H7 (cell line): Measurements from ENCODE around the gene SCGN. TPM values are rescaled to one million over a fixed set of nuclear protein-coding genes. Genes with fewer than 3 reads are reported as not detected.

ENCODE experiments used
- DNase-seq: peaks from one replicate; pipeline ENCODE4 v3.0.0; 2012
- H3K27me3 ChIP-seq: 2 replicates; pipeline ENCODE4 v1.6.0; 2011; ENCODE audit warnings: mild to moderate bottlenecking, low read length; ENCODE audit not compliant: control insufficient read depth, insufficient read depth
- H3K36me3 ChIP-seq: replicated peaks from 2 replicates; pipeline ENCODE4 v1.5.1; 2011; ENCODE audit warnings: low read length; ENCODE audit not compliant: control insufficient read depth, insufficient read depth
- H3K4me3 ChIP-seq: 2 replicates; pipeline ENCODE4 v1.5.1; 2011; ENCODE audit warnings: low read depth, mild to moderate bottlenecking, control low read depth, low read length, moderate library complexity; ENCODE audit not compliant: insufficient read depth
- total RNA-seq: library from RNA; depleted of rRNA; stranded (reverse); fragments of >200 nt; shearing (Covaris generic); gene quantifications from 2 replicates; pipeline ENCODE4 v1.2.3, GENCODE V29; 2014; rRNA removed

SCGN gene
- not detected in 2 replicates for total RNA-seq

GRCh38 chr6:25652007-25652515 is at the start of gene SCGN:
Gene SCGN, plus strand, starts transcription at chr6:25652215. Its CDS starts 189 bp downstream, at chr6:25652404.
- H3K36me3 ChIP-seq: no peaks in the 10 kb centered on the region
- DNase-seq: peak; percentile 80
- peak within 1 kb of the TSS; percentile 28 for H3K4me3 ChIP-seq
- peaks cover 9% of the 10 kb centered on the region for H3K27me3 ChIP-seq

- no peak for DNase-seq
- Histone ChIP-seq H3K27me3 (no peaks in the 10 kb centered on the region), H3K36me3 (no peaks in the 10 kb centered on the region; the same call in none of the 2 replicates), H3K4me3 (no peak overlapping the region)
Measured at GRCh38 chr6:25602674-25602982, 49.4 kb upstream of the SCGN start.

- H3K27me3 ChIP-seq: no peaks in the 10 kb centered on the region
- no peak for DNase-seq
- no peaks in the 10 kb centered on the region; the same call in none of the 2 replicates for H3K36me3 ChIP-seq
- no peak overlapping the region for H3K4me3 ChIP-seq
Measured at GRCh38 chr6:25603251-25603650, 48.8 kb upstream of the SCGN start.

GRCh38 chr6:25606151-25606550 is 45.9 kb upstream of the SCGN start:
- Histone ChIP-seq H3K27me3 (no peaks in the 10 kb centered on the region), H3K36me3 (no peaks in the 10 kb centered on the region; the same call in none of the 2 replicates), H3K4me3 (no peak overlapping the region)
- DNase-seq: no peak

DNA sequence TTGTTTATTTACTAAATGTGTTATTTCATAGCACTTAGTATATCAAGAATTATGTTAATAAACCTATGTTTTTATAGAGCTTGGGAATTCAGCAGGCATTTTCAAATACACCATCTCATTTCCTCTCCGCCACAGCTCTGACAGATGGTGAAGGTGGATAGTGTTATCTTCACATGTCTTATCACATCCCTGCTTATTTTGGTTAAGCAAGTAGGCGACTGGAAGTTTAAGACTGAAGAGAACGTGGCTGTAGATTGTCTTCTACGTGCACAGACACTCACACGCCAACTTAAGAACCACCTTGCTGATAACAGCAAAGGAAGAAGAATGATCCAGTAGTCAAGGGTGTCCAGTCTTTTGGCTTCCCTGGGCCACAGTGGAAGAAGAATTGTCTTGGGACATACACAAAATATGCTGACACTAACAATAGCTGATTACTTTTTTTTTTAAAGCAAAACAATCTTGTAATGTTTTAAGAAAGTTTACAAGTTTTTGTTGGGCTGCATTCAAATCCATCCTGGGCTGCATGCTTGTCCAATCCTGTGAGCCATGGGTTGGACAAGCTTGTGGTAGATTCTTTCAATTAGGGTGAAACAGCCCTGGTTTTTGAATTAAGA is 43.3 kb upstream of the SCGN start:
- no peak for DNase-seq
- Histone ChIP-seq H3K4me3 (no peak overlapping the region), H3K27me3 (no peaks in the 10 kb centered on the region), H3K36me3 (no peaks in the 10 kb centered on the region; the same call in 1 of the 2 replicates)

DNA sequence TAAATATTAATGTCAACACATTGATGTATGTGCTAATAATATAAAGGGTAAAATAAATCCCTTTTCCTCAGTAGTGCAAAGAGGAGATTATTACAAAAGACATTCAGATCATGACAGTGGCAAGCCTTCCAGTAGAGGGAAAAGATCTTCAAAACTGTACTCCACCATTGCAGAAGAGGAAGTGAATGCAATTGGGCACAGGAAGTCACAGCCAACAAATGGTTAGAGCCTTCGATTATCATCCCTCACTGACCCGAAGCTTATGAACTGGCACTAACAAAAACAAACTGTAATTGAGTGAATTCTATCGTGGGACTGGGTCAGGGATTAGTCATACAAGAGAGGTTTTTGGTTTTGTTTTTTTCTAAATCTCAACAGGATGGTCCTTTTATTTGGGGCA is 39.3 kb upstream of the SCGN start:
- no peaks in the 10 kb centered on the region for H3K36me3 ChIP-seq
- DNase-seq: no peak
- H3K27me3 ChIP-seq: no peaks in the 10 kb centered on the region
- H3K4me3 ChIP-seq: no peak overlapping the region

- DNase-seq: no peak
- Histone ChIP-seq H3K4me3 (no peak overlapping the region), H3K36me3 (no peaks in the 10 kb centered on the region), H3K27me3 (no peaks in the 10 kb centered on the region)
Measured at GRCh38 chr6:25613415-25613814, 38.6 kb upstream of the SCGN start.

GRCh38 chr6:25614052-25614451 is 38.0 kb upstream of the SCGN start:
- no peak overlapping the region for H3K4me3 ChIP-seq
- DNase-seq: no peak
- no peaks in the 10 kb centered on the region for H3K36me3 ChIP-seq
- no peaks in the 10 kb centered on the region for H3K27me3 ChIP-seq

GRCh38 chr6:25615471-25615870 is 36.5 kb upstream of the SCGN start:
- Histone ChIP-seq H3K27me3 (no peaks in the 10 kb centered on the region), H3K36me3 (no peaks in the 10 kb centered on the region)
- no peak for DNase-seq

DNA sequence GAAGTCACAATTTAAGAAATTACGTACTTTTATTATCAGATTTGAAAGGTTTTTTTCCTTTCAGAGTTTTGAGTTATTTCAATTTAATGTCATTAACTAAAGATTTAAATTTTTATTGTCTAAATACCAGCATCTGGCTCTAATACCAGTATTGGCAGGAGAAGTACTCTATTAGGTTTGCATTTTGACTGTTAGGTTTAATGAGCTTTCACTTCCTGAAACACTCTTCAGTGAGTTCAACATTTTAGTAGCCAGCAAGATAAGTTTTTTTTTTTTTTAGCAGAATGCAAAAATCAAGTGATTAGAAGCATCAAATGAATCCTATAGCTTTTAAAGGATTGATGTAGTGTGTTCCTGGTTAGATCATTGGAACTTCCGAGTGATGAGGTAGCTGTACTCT is 34.0 kb upstream of the SCGN start:
- Histone ChIP-seq H3K36me3 (no peaks in the 10 kb centered on the region), H3K27me3 (no peaks in the 10 kb centered on the region), H3K4me3 (no peak overlapping the region)
- DNase-seq: no peak

More at GRCh38 chr6:25615471-25615870, 36.5 kb upstream of the SCGN start:
- H3K4me3 ChIP-seq: no peak overlapping the region

- H3K36me3 ChIP-seq: no peaks in the 10 kb centered on the region
- no peak overlapping the region for H3K4me3 ChIP-seq
- DNase-seq: no peak
- H3K27me3 ChIP-seq: no peaks in the 10 kb centered on the region
Measured at GRCh38 chr6:25619217-25619616, 32.8 kb upstream of the SCGN start.

- Histone ChIP-seq H3K27me3 (no peaks in the 10 kb centered on the region), H3K36me3 (no peaks in the 10 kb centered on the region), H3K4me3 (no peak overlapping the region)
- no peak for DNase-seq
Measured at GRCh38 chr6:25620391-25620790, 31.6 kb upstream of the SCGN start.

DNA sequence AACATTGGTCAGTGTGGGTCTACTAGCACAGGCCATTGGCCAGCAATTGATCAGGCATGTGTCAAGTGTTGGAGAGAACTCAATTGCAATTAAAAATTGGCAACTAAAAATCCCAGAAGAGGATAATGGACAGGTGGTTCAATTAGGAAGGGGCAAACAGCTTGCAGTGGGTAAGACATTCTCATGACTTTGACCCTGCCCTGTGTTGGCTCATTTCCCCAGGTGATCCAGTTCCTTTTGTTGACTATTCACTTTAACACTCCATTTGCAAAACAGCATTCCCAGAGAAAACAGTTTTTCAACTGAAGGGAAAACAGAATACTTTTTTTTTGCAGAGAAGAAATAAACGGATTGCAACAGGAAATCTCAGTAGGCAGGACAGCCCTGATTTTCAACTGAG is 28.9 kb upstream of the SCGN start:
- DNase-seq: no peak
- no peaks in the 10 kb centered on the region for H3K27me3 ChIP-seq

GRCh38 chr6:25623879-25624278 is 28.1 kb upstream of the SCGN start:
- no peak overlapping the region for H3K4me3 ChIP-seq
- H3K27me3 ChIP-seq: no peaks in the 10 kb centered on the region
- DNase-seq: no peak
- H3K36me3 ChIP-seq: no peaks in the 10 kb centered on the region

More for the DNA sequence above, 28.9 kb upstream of the SCGN start:
- Histone ChIP-seq H3K4me3 (no peak overlapping the region), H3K36me3 (no peaks in the 10 kb centered on the region)

GRCh38 chr6:25627001-25627400 is 25.0 kb upstream of the SCGN start:
- DNase-seq: peak; percentile 66
- H3K4me3 ChIP-seq: no peak overlapping the region
- H3K36me3 ChIP-seq: no peaks in the 10 kb centered on the region
- no peaks in the 10 kb centered on the region for H3K27me3 ChIP-seq
